ENCODE measurements around the gene ZNF385D. TPM values are rescaled to one million over a fixed set of nuclear protein-coding genes. Genes with fewer than 3 reads are reported as not detected.

The ZNF385D gene
- total RNA-seq, 1 donor from 2014 or later, result not detected

DNA sequence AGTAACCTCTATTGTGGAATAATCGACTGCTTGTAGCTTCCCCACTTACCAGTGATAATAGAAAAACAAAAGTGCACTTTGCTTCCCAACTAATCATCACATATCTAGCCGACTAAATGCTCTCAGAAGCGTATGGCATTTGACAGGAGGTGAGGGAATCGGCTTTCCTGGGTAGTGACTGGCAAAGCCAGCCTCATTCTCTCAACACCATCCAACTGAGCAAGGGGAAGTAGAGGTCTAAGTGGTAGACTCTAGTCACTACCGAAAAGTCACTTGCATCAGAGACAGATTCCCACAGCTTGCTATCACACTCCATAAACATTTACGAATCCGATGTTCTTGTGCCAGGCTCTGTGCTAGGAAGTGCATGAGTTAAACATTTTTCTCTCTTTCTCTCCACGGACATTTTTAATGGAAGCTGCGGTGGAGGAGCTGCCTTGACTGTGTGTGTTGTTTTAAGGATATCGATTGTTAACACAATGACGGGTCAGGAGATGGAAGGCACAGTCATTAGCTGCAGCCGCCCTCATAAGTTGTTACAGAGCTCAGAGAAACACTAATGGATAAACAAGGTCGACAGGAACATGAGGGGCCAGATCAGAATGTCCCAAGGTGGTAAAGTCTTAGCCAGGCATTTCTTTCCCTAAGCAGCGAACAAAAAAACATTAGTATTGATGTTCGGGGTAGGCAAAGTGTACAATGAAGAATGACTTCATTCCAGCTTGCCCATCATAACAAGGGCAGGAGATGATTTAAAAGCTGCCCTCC, 11.9 kb downstream of the ZNF385D start:
- Mint-ChIP-seq H3K4me3 (no peak overlapping the region), H3K9me3 (peaks cover 13% of the 10 kb centered on the region), H3K27me3 (ENCODE audit: insufficient read depth) (no peaks in the 10 kb centered on the region), H3K4me1 (ENCODE audit: low read depth) (no peaks in the 10 kb centered on the region), H3K27ac (no peak overlapping the region), H3K36me3 (ENCODE audit: low read depth) (no peaks in the 10 kb centered on the region)
- DNase-seq (ENCODE audit: low spot score), result no peak
- intact Hi-C loops (cut with micrococcal nuclease), result no loop called here

DNA sequence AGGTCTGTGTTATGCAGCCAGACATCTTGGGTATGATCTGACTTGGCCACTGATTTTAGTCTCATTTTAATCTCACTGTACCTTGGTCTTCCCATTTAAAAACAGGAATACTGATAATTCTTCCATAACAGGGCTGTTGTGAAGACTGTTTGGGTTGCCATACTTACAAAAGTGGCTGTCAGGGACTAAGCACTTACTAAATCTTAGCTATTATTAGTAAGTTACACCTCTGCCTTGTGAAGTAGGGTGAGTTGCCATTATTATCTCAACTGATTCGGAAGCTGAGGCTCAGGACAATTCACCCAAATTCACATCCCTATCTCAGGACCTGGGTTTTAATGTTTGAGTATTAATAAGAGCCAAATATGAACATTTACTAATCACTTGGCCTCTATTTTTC, 12.7 kb downstream of the ZNF385D start:
- no peaks in the 10 kb centered on the region for H3K4me1 Mint-ChIP-seq (ENCODE audit: low read depth)
- H3K4me3 Mint-ChIP-seq, result no peak overlapping the region
- H3K27ac Mint-ChIP-seq, result no peak overlapping the region
- no peak for DNase-seq (ENCODE audit: low spot score)
- intact Hi-C loops (cut with micrococcal nuclease), result no loop called here
- no peaks in the 10 kb centered on the region for H3K36me3 Mint-ChIP-seq (ENCODE audit: low read depth)
- no peaks in the 10 kb centered on the region for H3K27me3 Mint-ChIP-seq (ENCODE audit: insufficient read depth)
- H3K9me3 Mint-ChIP-seq, result peaks cover 13% of the 10 kb centered on the region

DNA sequence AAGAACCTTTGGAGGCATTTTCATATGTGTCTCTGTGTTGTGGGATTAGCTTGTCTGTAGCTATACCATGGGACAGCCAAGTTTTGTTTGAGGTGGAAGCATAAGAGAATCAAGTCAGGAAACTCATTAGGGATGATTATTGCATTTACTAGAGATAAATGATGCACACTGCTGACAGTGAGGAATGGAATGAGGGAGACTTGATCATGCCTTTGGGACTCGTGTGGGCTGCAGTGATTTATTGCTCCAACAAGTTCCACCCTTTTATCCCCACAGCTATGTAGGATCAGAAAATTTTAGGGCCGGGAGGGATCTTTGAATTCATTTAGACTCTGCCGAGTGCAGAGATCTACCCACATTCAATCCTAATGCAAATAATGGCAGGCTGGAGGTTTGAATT, 16.3 kb downstream of the ZNF385D start:
- H3K4me1 Mint-ChIP-seq (ENCODE audit: low read depth), result no peaks in the 10 kb centered on the region
- DNase-seq (ENCODE audit: low spot score), result no peak
- H3K27me3 Mint-ChIP-seq (ENCODE audit: insufficient read depth), result no peaks in the 10 kb centered on the region
- intact Hi-C loops (cut with micrococcal nuclease), result no loop called here
- H3K36me3 Mint-ChIP-seq (ENCODE audit: low read depth), result no peaks in the 10 kb centered on the region
- H3K27ac Mint-ChIP-seq, result no peak overlapping the region
- no peak overlapping the region for H3K4me3 Mint-ChIP-seq
- peaks cover 6% of the 10 kb centered on the region for H3K9me3 Mint-ChIP-seq

DNA sequence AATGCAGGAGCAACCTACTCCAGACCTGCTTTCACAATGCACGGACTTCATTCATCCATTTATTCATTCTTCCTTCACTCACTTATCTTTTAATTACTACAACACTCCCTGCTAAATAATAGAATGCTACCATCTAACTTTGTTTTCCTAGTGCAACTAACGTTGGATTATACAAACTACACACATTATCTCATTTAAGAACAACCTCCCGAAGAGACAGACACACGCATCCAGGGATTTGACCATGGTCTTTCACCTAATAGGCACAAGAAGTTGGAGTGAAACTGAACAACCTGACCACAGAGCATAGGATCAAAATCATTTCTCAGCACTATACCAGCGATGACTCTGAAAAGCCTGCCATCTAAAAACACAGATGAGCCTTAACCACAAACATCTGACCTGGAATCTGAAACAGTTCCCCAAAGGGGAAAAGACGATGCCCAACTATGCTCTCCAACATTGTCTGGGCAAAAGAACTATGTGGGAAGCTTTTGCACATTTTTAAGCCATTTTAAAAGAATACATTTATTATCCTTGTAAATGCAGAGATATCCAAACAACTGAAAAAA, 21.0 kb downstream of the ZNF385D start:
- H3K27me3 Mint-ChIP-seq (ENCODE audit: insufficient read depth), result no peaks in the 10 kb centered on the region
- H3K36me3 Mint-ChIP-seq (ENCODE audit: low read depth), result no peaks in the 10 kb centered on the region
- intact Hi-C loops (cut with micrococcal nuclease), result no loop called here
- DNase-seq (ENCODE audit: low spot score), result no peak
- H3K4me3 Mint-ChIP-seq, result no peak overlapping the region
- peaks cover 14% of the 10 kb centered on the region for H3K9me3 Mint-ChIP-seq
- H3K27ac Mint-ChIP-seq, result no peak overlapping the region
- H3K4me1 Mint-ChIP-seq (ENCODE audit: low read depth), result no peaks in the 10 kb centered on the region

DNA sequence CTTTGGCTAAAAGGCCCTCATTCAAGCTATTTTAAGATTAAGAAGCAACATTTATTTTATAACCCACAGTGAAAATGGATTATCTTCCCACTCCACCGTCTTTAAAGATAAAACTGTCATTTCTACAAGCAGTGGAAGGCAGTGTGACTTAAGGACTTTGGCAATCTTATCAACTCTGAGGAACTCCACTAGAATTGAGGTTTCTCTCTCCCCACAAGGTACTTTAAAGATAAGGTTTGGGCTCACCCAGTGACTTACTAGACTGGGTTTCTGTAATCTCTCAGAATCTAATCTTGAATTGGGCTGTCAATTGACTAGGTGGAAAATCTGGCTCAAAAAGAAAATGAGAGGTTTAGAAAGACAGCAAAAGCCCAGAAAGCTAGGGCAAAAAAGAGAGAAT, 21.7 kb downstream of the ZNF385D start:
- intact Hi-C loops (cut with micrococcal nuclease), result no loop called here
- peaks cover 14% of the 10 kb centered on the region for H3K9me3 Mint-ChIP-seq

DNA sequence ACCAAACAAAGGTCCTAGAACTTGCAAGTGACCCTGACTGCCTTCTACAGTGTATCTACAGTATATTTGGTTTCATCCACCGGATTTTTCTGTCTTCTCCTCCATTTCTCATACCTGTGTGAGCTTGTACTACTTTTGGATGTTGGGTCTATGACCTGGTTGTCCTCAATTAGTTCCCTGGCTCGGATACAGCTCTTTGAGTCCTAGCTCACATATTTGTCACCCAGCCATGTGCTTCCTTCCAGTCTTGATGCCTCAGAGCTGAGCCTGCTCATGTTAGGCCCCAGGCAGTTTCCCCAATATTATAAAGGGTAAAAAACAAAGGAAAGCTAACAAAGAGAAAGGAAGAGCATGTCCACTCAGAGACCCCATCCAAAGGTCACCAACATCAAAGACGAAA, 28.2 kb downstream of the ZNF385D start:
- H3K27me3 Mint-ChIP-seq (ENCODE audit: insufficient read depth), result no peaks in the 10 kb centered on the region
- H3K9me3 Mint-ChIP-seq, result peaks cover 32% of the 10 kb centered on the region
- no peak for DNase-seq (ENCODE audit: low spot score)
- no peaks in the 10 kb centered on the region for H3K36me3 Mint-ChIP-seq (ENCODE audit: low read depth)
- no peaks in the 10 kb centered on the region for H3K4me1 Mint-ChIP-seq (ENCODE audit: low read depth)
- intact Hi-C loops (cut with micrococcal nuclease), result no loop called here
- no peak overlapping the region for H3K4me3 Mint-ChIP-seq
- H3K27ac Mint-ChIP-seq, result no peak overlapping the region

More for the DNA sequence above, 21.7 kb downstream of the ZNF385D start:
- no peak for DNase-seq (ENCODE audit: low spot score)
- no peaks in the 10 kb centered on the region for H3K36me3 Mint-ChIP-seq (ENCODE audit: low read depth)
- no peaks in the 10 kb centered on the region for H3K4me1 Mint-ChIP-seq (ENCODE audit: low read depth)
- H3K4me3 Mint-ChIP-seq, result no peak overlapping the region
- H3K27ac Mint-ChIP-seq, result no peak overlapping the region
- H3K27me3 Mint-ChIP-seq (ENCODE audit: insufficient read depth), result no peaks in the 10 kb centered on the region

DNA sequence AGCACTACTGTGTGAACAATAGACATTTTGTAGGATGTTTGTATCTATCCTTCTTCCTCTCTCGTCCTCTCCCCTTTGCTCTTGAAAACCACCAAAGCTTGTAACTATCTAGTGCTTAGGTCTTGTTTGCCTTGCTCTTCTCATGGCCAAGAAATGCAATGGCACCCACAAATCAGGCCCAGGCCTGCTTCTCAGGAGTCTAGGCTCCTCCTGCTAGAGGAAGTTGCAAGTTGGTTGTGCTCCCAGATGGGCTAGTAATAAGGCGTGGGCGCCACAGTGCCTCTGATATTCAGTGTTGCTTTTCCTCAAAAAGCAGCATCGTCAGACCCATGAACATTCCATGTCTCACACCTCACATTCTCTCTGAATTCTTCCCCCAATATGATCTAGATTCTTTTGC, 28.7 kb downstream of the ZNF385D start:
- Mint-ChIP-seq H3K4me1 (ENCODE audit: low read depth) (no peaks in the 10 kb centered on the region), H3K27me3 (ENCODE audit: insufficient read depth) (no peaks in the 10 kb centered on the region), H3K27ac (no peak overlapping the region), H3K9me3 (peaks cover 32% of the 10 kb centered on the region), H3K4me3 (no peak overlapping the region), H3K36me3 (ENCODE audit: low read depth) (no peaks in the 10 kb centered on the region)
- intact Hi-C loops (cut with micrococcal nuclease), result no loop called here
- DNase-seq (ENCODE audit: low spot score), result no peak

DNA sequence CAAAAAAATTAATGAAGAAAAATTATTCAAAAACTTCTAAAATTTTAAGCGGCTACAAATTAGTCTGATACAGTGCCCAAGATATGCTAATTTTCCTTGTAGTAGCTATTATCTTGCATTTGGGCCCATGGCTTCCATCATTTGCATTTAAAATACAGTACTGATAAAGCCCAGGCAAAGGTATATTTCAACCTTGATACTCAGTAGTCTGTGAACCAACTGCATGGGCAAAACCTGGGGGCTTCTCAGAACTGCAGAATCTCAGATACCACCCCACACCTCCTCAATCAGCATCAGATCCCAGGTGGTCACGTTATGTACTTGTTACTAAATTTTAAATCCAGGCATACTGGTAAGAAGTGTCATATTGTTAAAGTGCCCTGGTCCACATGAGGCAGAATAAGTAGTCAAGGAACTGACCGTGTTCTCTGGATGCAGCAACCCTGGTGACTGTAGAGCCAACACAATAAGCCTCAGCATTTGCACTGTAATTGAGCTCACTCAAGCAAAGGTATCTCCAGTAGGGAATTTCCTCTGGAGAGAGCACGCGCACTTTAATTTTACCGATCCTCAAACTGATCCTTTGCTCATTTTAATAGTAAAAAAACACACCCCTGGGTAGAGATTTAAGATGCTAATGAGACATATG, 31.9 kb downstream of the ZNF385D start:
- no peaks in the 10 kb centered on the region for H3K27me3 Mint-ChIP-seq (ENCODE audit: insufficient read depth)
- peaks cover 24% of the 10 kb centered on the region for H3K9me3 Mint-ChIP-seq
- intact Hi-C loops (cut with micrococcal nuclease), result no loop called here
- no peak overlapping the region for H3K27ac Mint-ChIP-seq
- no peaks in the 10 kb centered on the region for H3K36me3 Mint-ChIP-seq (ENCODE audit: low read depth)
- no peaks in the 10 kb centered on the region for H3K4me1 Mint-ChIP-seq (ENCODE audit: low read depth)
- no peak for DNase-seq (ENCODE audit: low spot score)
- H3K4me3 Mint-ChIP-seq, result no peak overlapping the region

DNA sequence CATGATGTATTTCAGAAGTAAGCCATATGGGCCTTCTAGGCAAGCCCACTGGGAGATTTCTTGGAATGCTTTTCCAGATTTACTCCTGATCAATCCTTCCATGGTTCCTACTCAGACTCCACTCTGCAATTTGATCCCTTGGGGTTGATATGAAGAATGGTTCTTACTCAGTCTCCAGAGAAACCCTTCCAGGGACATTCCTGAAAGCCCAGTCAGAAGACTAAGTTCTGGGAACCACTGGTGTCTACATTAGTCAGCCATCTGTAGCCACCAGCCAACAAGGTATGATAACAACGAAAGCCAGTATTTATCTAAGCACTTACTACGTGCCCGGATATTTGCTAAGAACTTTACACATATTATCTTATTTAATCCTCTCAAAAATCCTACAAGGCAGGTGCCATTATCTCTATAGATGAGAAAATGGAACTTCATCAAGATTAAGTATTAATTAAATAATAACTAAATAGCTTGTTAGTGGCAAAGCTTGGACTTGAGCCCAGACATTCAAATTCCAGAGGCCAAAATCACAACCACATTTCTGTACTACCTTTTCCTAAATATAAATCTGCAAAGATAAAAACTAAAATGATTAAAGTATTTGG, 32.7 kb downstream of the ZNF385D start:
- H3K36me3 Mint-ChIP-seq (ENCODE audit: low read depth), result no peaks in the 10 kb centered on the region
- intact Hi-C loops (cut with micrococcal nuclease), result no loop called here
- no peaks in the 10 kb centered on the region for H3K27me3 Mint-ChIP-seq (ENCODE audit: insufficient read depth)

DNA sequence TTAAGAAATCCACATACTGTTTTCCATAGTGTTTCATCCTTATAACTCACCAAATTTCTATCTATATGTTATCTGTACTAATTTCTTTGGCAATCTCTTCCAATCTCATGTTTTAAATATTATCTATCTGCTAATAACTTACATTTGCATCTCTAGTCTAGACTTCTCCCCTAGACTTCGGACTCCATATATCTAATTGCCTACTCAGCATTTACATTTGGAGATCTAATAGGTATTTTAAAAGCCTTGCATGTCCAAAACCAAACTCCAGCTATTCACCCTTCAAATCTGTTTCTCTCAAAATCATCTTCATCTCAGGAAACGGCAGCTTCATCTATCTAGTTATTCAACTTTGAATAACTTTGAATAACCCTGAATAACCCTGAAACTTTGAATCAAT, 35.3 kb downstream of the ZNF385D start:
- Mint-ChIP-seq H3K27ac (no peak overlapping the region), H3K27me3 (ENCODE audit: insufficient read depth) (no peaks in the 10 kb centered on the region), H3K4me1 (ENCODE audit: low read depth) (no peaks in the 10 kb centered on the region), H3K4me3 (no peak overlapping the region), H3K36me3 (ENCODE audit: low read depth) (no peaks in the 10 kb centered on the region), H3K9me3 (peaks cover 5% of the 10 kb centered on the region)
- DNase-seq (ENCODE audit: low spot score), result no peak
- intact Hi-C loops (cut with micrococcal nuclease), result no loop called here

More for the DNA sequence above, 32.7 kb downstream of the ZNF385D start:
- no peaks in the 10 kb centered on the region for H3K4me1 Mint-ChIP-seq (ENCODE audit: low read depth)
- no peak for DNase-seq (ENCODE audit: low spot score)
- H3K4me3 Mint-ChIP-seq, result no peak overlapping the region
- peaks cover 18% of the 10 kb centered on the region for H3K9me3 Mint-ChIP-seq
- H3K27ac Mint-ChIP-seq, result no peak overlapping the region

DNA sequence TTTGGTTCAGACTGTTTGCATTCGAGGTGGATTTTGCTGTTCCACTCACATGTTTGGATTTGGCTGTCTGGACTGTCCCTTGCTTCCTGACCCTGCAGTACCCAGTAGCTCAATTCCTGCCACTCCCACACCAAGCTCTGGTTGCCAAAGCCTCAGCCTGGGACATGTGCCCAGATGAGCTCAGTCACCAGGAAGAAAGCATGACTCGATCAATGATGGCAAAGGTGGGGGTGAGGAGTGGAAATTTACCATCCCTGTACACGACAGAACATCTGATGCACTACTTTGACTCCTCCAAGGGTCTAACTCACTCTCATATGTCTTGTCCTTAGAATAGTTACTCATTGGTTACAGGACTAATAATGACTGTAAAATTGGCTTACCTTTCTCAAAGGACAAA, 45.2 kb downstream of the ZNF385D start:
- H3K27ac Mint-ChIP-seq, result no peak overlapping the region
- no peaks in the 10 kb centered on the region for H3K9me3 Mint-ChIP-seq
- no peaks in the 10 kb centered on the region for H3K27me3 Mint-ChIP-seq (ENCODE audit: insufficient read depth)

DNA sequence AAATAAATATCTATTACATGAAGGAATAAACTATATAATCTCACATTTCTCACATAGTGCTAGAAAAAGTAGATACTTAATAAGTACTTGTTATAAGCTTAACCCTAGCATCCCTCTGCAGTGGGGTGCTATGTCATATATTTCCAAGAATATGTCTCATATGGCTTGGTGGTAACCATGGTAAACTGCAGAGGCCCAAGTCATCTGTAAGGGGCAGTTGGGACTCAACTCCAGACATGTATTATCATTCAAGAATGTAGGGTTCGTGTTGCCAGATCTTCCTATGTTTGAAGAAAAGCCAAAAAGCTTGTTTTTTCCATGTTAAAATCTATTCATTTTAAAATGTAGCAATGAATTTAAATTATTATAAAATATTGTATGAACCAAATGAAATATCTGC, 46.2 kb downstream of the ZNF385D start:
- no peaks in the 10 kb centered on the region for H3K27me3 Mint-ChIP-seq (ENCODE audit: insufficient read depth)
- H3K27ac Mint-ChIP-seq, result no peak overlapping the region
- no peak for DNase-seq (ENCODE audit: low spot score)
- H3K4me3 Mint-ChIP-seq, result no peak overlapping the region
- no peaks in the 10 kb centered on the region for H3K36me3 Mint-ChIP-seq (ENCODE audit: low read depth)
- H3K9me3 Mint-ChIP-seq, result no peaks in the 10 kb centered on the region
- intact Hi-C loops (cut with micrococcal nuclease), result no loop called here
- H3K4me1 Mint-ChIP-seq (ENCODE audit: low read depth), result no peaks in the 10 kb centered on the region

More for the DNA sequence above, 45.2 kb downstream of the ZNF385D start:
- no peak for DNase-seq (ENCODE audit: low spot score)
- intact Hi-C loops (cut with micrococcal nuclease), result no loop called here
- Mint-ChIP-seq H3K4me1 (ENCODE audit: low read depth) (no peaks in the 10 kb centered on the region), H3K4me3 (no peak overlapping the region), H3K36me3 (ENCODE audit: low read depth) (no peaks in the 10 kb centered on the region)

DNA sequence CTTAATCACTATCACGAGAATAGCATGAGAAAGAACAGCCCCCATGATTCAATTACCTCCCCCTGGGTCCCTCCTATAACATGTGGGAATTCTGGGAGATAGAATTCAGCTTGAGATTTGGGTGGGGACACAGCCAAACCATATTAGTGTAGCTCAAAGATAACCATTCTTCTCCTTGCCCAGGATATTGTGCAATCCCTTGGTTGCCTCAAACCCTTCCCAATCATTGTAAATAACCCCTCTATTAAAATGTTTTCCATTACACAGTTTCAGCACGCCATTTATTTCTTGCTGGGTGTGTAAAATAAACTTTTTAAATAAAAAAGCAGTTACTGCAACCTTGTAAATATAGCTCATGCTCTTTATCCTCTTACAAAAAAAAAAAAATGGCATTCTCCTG, 47.7 kb downstream of the ZNF385D start:
- Mint-ChIP-seq H3K36me3 (ENCODE audit: low read depth) (no peaks in the 10 kb centered on the region), H3K27me3 (ENCODE audit: insufficient read depth) (no peaks in the 10 kb centered on the region), H3K27ac (no peak overlapping the region), H3K9me3 (no peaks in the 10 kb centered on the region), H3K4me1 (ENCODE audit: low read depth) (no peaks in the 10 kb centered on the region), H3K4me3 (no peak overlapping the region)
- DNase-seq (ENCODE audit: low spot score), result no peak
- intact Hi-C loops (cut with micrococcal nuclease), result no loop called here
